Upper lobe of right lung (tissue), 1 donor: ENCODE data around the gene TRIM47. TPM values are rescaled to one million over a fixed set of nuclear protein-coding genes. Genes with fewer than 3 reads are reported as not detected.

ENCODE experiments used
- ATAC-seq: fragments of 200-7000 bp; cut with Tn5 transposase; one replicate; pipeline ENCODE4 v1.9.1; 2020; ENCODE audit warnings: mild to moderate bottlenecking, moderate library complexity
- DNase-seq: peaks from one replicate; pipeline ENCODE4 v3.0.0-alpha.2; 2020
- H3K27ac ChIP-seq: fragments of 200-600 bp; one replicate; pipeline ENCODE4 v1.8.0; 2022
- H3K27me3 ChIP-seq: fragments of 200-600 bp; one replicate; pipeline ENCODE4 v1.8.0; 2022; ENCODE audit warnings: mild to moderate bottlenecking
- H3K36me3 ChIP-seq: fragments of 200-600 bp; one replicate; pipeline ENCODE4 v1.8.0; 2022
- H3K4me1 ChIP-seq: fragments of 200-600 bp; one replicate; pipeline ENCODE4 v1.8.0; 2022
- H3K4me3 ChIP-seq: fragments of 200-600 bp; one replicate; pipeline ENCODE4 v1.8.0; 2022; ENCODE audit warnings: mild to moderate bottlenecking
- H3K9me3 ChIP-seq: fragments of 200-600 bp; one replicate; pipeline ENCODE4 v1.8.0; 2022
- intact Hi-C: fragments of 100-400 bp; cut with DNase I; formaldehyde crosslinking; loops from one replicate; pipeline ENCODE4 v1.11.0; 2022
- total RNA-seq: library from RNA; stranded (reverse); fragmentation: NEBNext Ultra II Directional; extraction: Animal tissue kit (Norgen Biotek cat#: 25700); gene quantifications from one replicate; pipeline ENCODE4 v1.2.1, GENCODE V29; 2021
- TF ChIP-seq, protein P1 (sequence below): fragments of 200-600 bp; IDR thresholded peaks from one replicate; pipeline ENCODE4 v1.8.0; 2022; ENCODE audit warnings: antibody characterized with exemption
- donor health status: DM: no; HTN: yes; CAD: no; lungs with severe emphysema.

TRIM47 gene
- total RNA-seq, 1 donor from 2014 or later: 31.0 TPM

DNA sequence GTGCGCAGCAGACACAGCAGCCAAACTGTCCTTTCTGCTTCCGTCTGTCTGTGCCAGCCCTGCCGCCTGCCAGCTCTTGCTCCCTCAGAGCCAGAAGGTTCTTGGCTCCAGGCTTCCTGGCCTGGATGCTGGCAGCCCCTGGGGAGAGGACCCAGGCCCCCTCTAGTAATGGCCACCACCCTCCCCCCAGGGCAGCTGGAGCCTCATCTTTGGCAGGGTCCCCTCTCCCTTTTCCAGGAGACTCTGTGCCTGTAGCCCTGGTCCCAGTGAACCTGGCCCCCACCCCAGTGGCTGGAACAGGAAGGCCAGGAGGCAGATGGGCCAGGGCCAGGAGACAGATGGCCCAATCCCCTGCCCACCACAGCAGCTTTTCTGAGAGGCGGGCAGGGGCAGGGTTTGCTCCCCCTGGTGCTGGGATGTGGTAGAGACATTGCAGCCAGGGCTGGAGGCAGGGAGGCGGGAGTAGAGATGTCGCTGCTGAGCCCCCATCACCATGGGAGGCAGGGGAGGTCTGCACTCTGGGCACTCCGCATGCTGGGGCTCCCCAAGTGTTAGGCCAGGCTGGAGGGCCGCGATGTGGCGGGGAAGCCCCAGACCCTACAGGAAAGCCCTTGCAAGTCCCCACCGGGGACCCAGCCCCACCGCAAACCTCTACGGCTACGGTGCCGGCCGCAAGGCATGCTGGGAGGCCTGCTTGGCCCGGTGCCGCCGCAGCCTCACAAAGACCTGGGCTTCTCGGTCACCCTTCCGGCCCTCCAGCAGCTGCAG, 50.9 kb downstream of the TRIM47 start:
- DNase-seq (no peak), ATAC-seq (peak; percentile 50)
- no peaks in the 10 kb centered on the region for H3K27me3 ChIP-seq

DNA sequence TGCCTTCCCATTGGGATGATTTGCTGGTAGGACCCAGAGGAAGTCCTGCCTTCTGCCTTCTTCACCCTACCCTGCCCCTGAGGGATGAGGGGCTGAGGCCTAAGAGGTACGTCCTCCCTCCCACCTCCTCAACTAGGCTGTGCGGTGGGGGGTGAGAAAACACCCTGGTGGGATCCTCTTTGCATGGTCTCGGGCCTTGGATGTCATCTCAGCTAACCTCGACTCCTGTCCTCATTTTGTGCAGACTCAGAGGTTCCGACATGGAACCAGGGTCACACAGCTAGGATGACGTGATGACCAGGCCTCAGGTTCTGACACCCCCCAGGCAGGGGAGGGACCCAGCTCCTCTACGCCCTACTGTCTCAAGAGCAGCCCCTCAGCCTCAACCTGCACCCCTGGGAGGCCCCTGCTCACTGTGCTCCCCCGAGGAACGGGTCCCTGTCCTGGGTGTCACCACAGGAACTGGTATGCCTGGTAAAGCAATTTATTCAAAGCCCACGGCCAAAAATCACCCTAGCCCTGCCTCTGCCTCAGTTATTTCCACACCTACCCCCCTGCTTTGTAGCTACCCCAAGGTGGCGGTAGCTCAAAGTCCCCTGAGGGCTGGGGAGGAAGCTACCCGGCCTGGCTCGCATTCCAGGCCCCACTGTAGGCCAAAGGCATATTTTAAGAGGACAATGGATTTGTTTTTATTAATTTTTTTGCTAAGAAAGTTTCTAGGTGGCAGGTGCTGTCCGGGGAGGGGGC, 51.6 kb downstream of the TRIM47 start:
- intact Hi-C loops: no loop called here
- ATAC-seq: no peak
- H3K9me3 ChIP-seq: no peaks in the 10 kb centered on the region
- H3K4me3 ChIP-seq: no peak overlapping the region
- H3K27ac ChIP-seq: peak overlapping the region; percentile 77
- DNase-seq: no peak
- H3K36me3 ChIP-seq: peaks cover 67% of the 10 kb centered on the region
- no peaks in the 10 kb centered on the region for H3K27me3 ChIP-seq
- H3K4me1 ChIP-seq: peaks cover 16% of the 10 kb centered on the region
- TF ChIP-seq, protein P1, sequence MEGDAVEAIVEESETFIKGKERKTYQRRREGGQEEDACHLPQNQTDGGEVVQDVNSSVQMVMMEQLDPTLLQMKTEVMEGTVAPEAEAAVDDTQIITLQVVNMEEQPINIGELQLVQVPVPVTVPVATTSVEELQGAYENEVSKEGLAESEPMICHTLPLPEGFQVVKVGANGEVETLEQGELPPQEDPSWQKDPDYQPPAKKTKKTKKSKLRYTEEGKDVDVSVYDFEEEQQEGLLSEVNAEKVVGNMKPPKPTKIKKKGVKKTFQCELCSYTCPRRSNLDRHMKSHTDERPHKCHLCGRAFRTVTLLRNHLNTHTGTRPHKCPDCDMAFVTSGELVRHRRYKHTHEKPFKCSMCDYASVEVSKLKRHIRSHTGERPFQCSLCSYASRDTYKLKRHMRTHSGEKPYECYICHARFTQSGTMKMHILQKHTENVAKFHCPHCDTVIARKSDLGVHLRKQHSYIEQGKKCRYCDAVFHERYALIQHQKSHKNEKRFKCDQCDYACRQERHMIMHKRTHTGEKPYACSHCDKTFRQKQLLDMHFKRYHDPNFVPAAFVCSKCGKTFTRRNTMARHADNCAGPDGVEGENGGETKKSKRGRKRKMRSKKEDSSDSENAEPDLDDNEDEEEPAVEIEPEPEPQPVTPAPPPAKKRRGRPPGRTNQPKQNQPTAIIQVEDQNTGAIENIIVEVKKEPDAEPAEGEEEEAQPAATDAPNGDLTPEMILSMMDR: no peak

More for the DNA sequence above, 50.9 kb downstream of the TRIM47 start:
- Histone ChIP-seq H3K9me3 (no peaks in the 10 kb centered on the region), H3K27ac (peak overlapping the region; percentile 77), H3K36me3 (peaks cover 63% of the 10 kb centered on the region), H3K4me3 (peak overlapping the region; percentile 24), H3K4me1 (peaks cover 16% of the 10 kb centered on the region)
- TF ChIP-seq, protein P1: peak; percentile 64
- intact Hi-C loops: no loop called here

DNA sequence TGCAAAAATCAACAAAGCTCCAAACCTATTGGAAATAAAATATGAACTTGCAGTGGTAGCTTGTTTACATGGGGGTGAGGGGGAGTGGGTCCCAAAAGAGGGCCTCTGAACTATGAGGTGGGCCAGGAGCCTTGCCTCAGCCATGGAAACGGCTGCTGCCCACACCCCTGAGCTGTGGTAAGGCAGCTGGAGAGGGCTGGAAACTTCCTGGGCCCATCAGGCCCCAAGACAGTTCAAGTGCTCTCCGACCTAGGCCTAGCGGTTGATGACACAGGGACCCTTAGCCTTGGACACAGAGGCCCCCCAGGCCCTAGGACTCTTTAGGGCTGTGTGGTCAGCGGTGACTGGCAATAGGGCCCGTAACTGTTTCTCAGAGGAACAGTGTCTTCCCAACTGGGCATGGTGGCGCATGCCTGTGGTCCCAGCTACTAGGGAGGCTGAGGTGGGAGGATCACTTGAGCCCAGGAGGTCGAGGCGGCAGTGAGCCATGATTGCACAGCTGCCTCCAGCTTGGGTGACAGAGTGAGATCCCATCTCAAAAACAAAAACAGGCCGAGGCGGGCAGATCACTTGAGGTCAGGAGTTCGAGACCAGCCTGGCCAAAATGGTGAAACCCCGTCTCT, 52.5 kb downstream of the TRIM47 start:
- Histone ChIP-seq H3K27ac (no peak overlapping the region), H3K27me3 (no peaks in the 10 kb centered on the region), H3K9me3 (no peaks in the 10 kb centered on the region), H3K4me1 (peaks cover 16% of the 10 kb centered on the region), H3K36me3 (peaks cover 69% of the 10 kb centered on the region), H3K4me3 (no peak overlapping the region)
- DNase-seq: no peak
- intact Hi-C loops: no loop called here
- TF ChIP-seq, protein P1: no peak
- no peak for ATAC-seq

DNA sequence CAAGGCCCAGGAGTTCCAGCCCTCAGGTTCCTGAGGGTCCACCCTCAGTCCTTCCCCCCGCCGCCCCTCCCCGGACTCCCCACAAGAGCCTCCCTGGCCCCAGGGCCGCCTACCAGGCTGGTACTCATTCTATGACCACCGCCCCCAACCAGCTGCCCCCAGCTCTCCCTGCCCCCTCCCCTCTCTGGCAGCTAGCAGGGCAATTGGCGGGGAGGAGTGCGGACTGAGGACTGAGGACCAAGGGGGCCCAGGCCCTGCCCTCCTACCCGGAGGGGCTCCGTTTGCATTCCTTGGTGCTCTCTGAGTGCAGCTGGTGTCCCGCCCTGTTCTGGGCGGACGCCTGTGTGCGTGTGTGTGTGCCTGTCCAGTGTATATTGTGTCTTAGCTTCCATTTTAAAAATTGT, 53.2 kb downstream of the TRIM47 start:
- TF ChIP-seq, protein P1: no peak
- no peaks in the 10 kb centered on the region for H3K9me3 ChIP-seq
- no peaks in the 10 kb centered on the region for H3K27me3 ChIP-seq
- H3K4me1 ChIP-seq: peaks cover 16% of the 10 kb centered on the region
- DNase-seq (no peak), ATAC-seq (no peak)
- intact Hi-C loops: no loop called here
- no peak overlapping the region for H3K4me3 ChIP-seq
- no peak overlapping the region for H3K27ac ChIP-seq
- peaks cover 69% of the 10 kb centered on the region for H3K36me3 ChIP-seq

DNA sequence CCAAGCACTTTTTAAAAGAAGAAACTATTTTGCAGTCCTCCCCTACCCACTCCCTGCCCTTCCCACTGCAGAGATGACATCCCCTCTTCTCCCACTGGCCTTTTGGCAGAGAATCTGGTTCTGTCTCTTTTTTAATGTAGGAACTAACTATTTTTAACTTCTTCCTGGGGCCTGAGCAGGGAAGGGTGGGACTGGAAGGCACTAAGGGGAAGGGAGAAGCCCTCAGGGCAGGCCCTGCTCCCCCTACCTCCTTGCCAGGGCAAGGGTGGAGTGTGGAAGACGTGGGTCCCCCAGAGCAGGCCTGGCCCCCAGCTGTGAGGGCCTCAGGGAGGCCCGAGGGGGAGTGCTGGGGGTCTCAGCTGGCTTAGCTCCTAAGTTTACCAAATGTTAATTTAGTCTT, 53.7 kb downstream of the TRIM47 start:
- H3K27ac ChIP-seq: no peak overlapping the region
- intact Hi-C loops: no loop called here

More for the DNA sequence above, 53.7 kb downstream of the TRIM47 start:
- Histone ChIP-seq H3K27me3 (no peaks in the 10 kb centered on the region), H3K9me3 (no peaks in the 10 kb centered on the region), H3K4me3 (no peak overlapping the region), H3K4me1 (peaks cover 16% of the 10 kb centered on the region), H3K36me3 (peaks cover 69% of the 10 kb centered on the region)
- DNase-seq (no peak), ATAC-seq (no peak)
- TF ChIP-seq, protein P1: no peak

Other genes starting within 250 kb of the TRIM47 start
- 0.84 TPM for gene SMIM5, start 245.1 kb downstream of the TRIM47 start, total RNA-seq
- 43.1 TPM for gene RECQL5, start 211.4 kb downstream of the TRIM47 start, total RNA-seq
- gene SAP30BP, start 211.2 kb downstream of the TRIM47 start, total RNA-seq: 71.4 TPM
- 82.2 TPM for gene ITGB4, start 157.1 kb downstream of the TRIM47 start, total RNA-seq
- gene GALK1, start 113.4 kb downstream of the TRIM47 start, total RNA-seq: 31.6 TPM
- gene UNK, start 93.8 kb downstream of the TRIM47 start, total RNA-seq: 27.1 TPM
- gene UNC13D, start 34.2 kb downstream of the TRIM47 start, total RNA-seq: 145 TPM
- 156 TPM for gene WBP2, start 23.2 kb downstream of the TRIM47 start, total RNA-seq
- gene TRIM65, start 18.4 kb upstream of the TRIM47 start, total RNA-seq: 28.7 TPM
- 85.5 TPM for gene MRPL38, start 26.3 kb upstream of the TRIM47 start, total RNA-seq
- gene FBF1, start 62.5 kb upstream of the TRIM47 start, total RNA-seq: 11.3 TPM
- 75.2 TPM for gene ACOX1, start 100.6 kb upstream of the TRIM47 start, total RNA-seq
- gene TEN1, start 100.7 kb upstream of the TRIM47 start, total RNA-seq: 10.9 TPM
- gene CDK3, start 122.3 kb upstream of the TRIM47 start, total RNA-seq: 9.6 TPM
- gene EVPL, start 148.7 kb upstream of the TRIM47 start, total RNA-seq: 46.8 TPM
- gene SRP68, start 193.9 kb upstream of the TRIM47 start, total RNA-seq: 74.9 TPM
- gene GALR2, start 196.2 kb upstream of the TRIM47 start, total RNA-seq: not detected
- gene ZACN, start 200.6 kb upstream of the TRIM47 start, total RNA-seq: not detected
- 121 TPM for gene EXOC7, start 225.2 kb upstream of the TRIM47 start, total RNA-seq